Naive thymus-derived CD4-positive, alpha-beta T cell (primary cell): ENCODE data around the gene MAPKAP1. TPM values are rescaled to one million over a fixed set of nuclear protein-coding genes. Genes with fewer than 3 reads are reported as not detected.

Source experiments
- ATAC-seq: fragments of 150-1000 bp; cut with Tn5 transposase; 2 replicates; pipeline ENCODE4 v1.10.0; 2021; ENCODE audit warnings: mild to moderate bottlenecking, moderate library complexity
- CTCF ChIA-PET: fragments of 350-600 bp; sonication (Branson Sonifier 250); formaldehyde crosslinking; loops from one replicate; lab custom pipeline; 2021; ENCODE audit warnings: antibody characterized with exemption; lab: Charles Lee
- POLR2A ChIA-PET: fragments of 350-600 bp; sonication (Branson Sonifier 250); formaldehyde crosslinking; loops from one replicate; lab custom pipeline; 2021; ENCODE audit warnings: antibody characterized with exemption, inconsistent platforms; lab: Charles Lee
- DNase-seq, 9 donors: peaks; one replicate each; pipeline versions ENCODE4 v3.0.0 to v3.0.0-alpha.2; 2020 to 2022; ENCODE audit warnings: mixed read lengths in 1 of 9
- H3K27ac ChIP-seq: one replicate; pipeline ENCODE4 v1.7.0; 2013; ENCODE audit warnings: mild to moderate bottlenecking, low read depth, low read length, moderate library complexity
- H3K27me3 ChIP-seq, 2 donors: one replicate each; pipeline ENCODE4 v1.7.0; 2013; ENCODE audit warnings: low read length in 2 of 2, mild to moderate bottlenecking in 2 of 2, moderate library complexity in 2 of 2; ENCODE audit not compliant: control insufficient read depth in 2 of 2, insufficient read depth in 2 of 2
- H3K36me3 ChIP-seq, 3 experiments: 1 replicate in 2 of 3; 2 replicates in 1 of 3; pipeline ENCODE4 v1.7.0; 2013; ENCODE audit warnings: low read length in 3 of 3, mild to moderate bottlenecking in 3 of 3, moderate library complexity in 1 of 3; ENCODE audit not compliant: insufficient read depth in 3 of 3, control insufficient read depth in 2 of 3
- H3K4me1 ChIP-seq, 2 donors: one replicate each; pipeline ENCODE4 v1.7.0; 2013; ENCODE audit warnings: low read length in 2 of 2, mild to moderate bottlenecking in 2 of 2, moderate library complexity in 1 of 2; ENCODE audit not compliant: control insufficient read depth in 2 of 2, insufficient read depth in 2 of 2
- H3K4me3 ChIP-seq: 2 replicates; pipeline ENCODE4 v1.7.0; 2013; ENCODE audit warnings: mild to moderate bottlenecking, low read length
- H3K9me3 ChIP-seq, 3 experiments: 1 replicate in 2 of 3; 2 replicates in 1 of 3; pipeline ENCODE4 v1.7.0; 2013; ENCODE audit warnings: low read length in 3 of 3; ENCODE audit not compliant: control insufficient read depth in 2 of 3
- H3K27ac Mint-ChIP-seq, 9 donors: one replicate each; pipeline ENCODE4 v1.8.0; 2020 to 2022; ENCODE audit warnings: mixed read lengths in 9 of 9, mild to moderate bottlenecking in 8 of 9, moderate library complexity in 5 of 9, inconsistent platforms in 2 of 9
- H3K27me3 Mint-ChIP-seq, 5 donors: one replicate each; pipeline ENCODE4 v1.8.0; 2021 to 2022; ENCODE audit warnings: mixed read lengths in 5 of 5, mild to moderate bottlenecking in 1 of 5
- H3K36me3 Mint-ChIP-seq, 5 donors: one replicate each; pipeline ENCODE4 v1.8.0; 2020 to 2022; ENCODE audit warnings: mixed read lengths in 5 of 5, mild to moderate bottlenecking in 3 of 5, inconsistent platforms in 1 of 5
- H3K4me1 Mint-ChIP-seq, 7 donors: one replicate each; pipeline ENCODE4 v1.8.0; 2020 to 2022; ENCODE audit warnings: mixed read lengths in 7 of 7, mild to moderate bottlenecking in 3 of 7, inconsistent platforms in 1 of 7
- H3K4me3 Mint-ChIP-seq, 10 donors: one replicate each; pipeline ENCODE4 v1.8.0; 2020 to 2022; ENCODE audit warnings: mild to moderate bottlenecking in 10 of 10, mixed read lengths in 10 of 10, moderate library complexity in 6 of 10, inconsistent platforms in 2 of 10
- H3K9me3 Mint-ChIP-seq, 11 donors: one replicate each; pipeline ENCODE4 v1.8.0; 2020 to 2022; ENCODE audit warnings: mixed read lengths in 11 of 11, mild to moderate bottlenecking in 4 of 11, inconsistent platforms in 1 of 11, moderate library complexity in 1 of 11
- intact Hi-C, 2 donors: fragments of 100-400 bp; cut with micrococcal nuclease; formaldehyde crosslinking; loops; one replicate each; pipeline ENCODE4 v1.15.1; 2023
- polyA plus RNA-seq, 2 donors: library from polyadenylated mRNA; unstranded; fragments of 300-500 nt; fragmentation: Illumina TruSeq; gene quantifications; one replicate each; pipeline ENCODE4 v1.2.3, GENCODE V29; 2021
- total RNA-seq, 6 experiments: library from RNA in 5 of 6; stranded (reverse) in 5 of 6; gene quantifications; 1 replicate in 5 of 6; 2 replicates in 1 of 6; pipeline ENCODE4 v1.2.3 and lab custom pipeline; 2021 to 2026

Gene MAPKAP1
- total and polyA plus RNA-seq, 7 experiments from 2014 or later, result 41.3 to 73.6 (median 55.8) TPM

- peaks cover 0 to 4% of the 10 kb centered on the region in 2 donors for H3K4me1 ChIP-seq
- POLR2A ChIA-PET, result interaction anchor here (0.5 to 2.3 kb wide), 4 partner anchors 9 to 414 kb away, joined by 3 to 10 read pairs (median 6); no protein-coding TSS in a partner anchor
- Mint-ChIP-seq H3K9me3 (peaks cover 0 to 3% (median 0%) of the 10 kb centered on the region in 11 donors), H3K27me3 (peaks cover 0 to 12% (median 0%) of the 10 kb centered on the region in 5 donors), H3K4me3 (peak overlapping the region; percentile 1 to 95 (median 93)), H3K27ac (peak overlapping the region in 7 of 9 donors; percentile 24 to 88 (median 65)), H3K36me3 (peaks cover 0 to 5% (median 0%) of the 10 kb centered on the region in 5 donors), H3K4me1 (peaks cover 17 to 53% (median 42%) of the 10 kb centered on the region in 7 donors)
- DNase-seq, result no peak
- CTCF ChIA-PET, result interaction anchor here (1.1 kb wide), 1 partner anchor 9 kb away, joined by 3 read pairs; no protein-coding TSS in a partner anchor
- no peaks in the 10 kb centered on the region for H3K9me3 ChIP-seq
- ATAC-seq, result no peak
- no peak overlapping the region for H3K4me3 ChIP-seq
- peaks cover 0 to 8% (median 0%) of the 10 kb centered on the region in 3 experiments for H3K36me3 ChIP-seq
- intact Hi-C loops, result loop anchor here (1.0 to 10.0 kb wide), 6 partner anchors 16 to 1165 kb away; partner anchors contain the start of genes GOLGA1 (in 1 of the 2), RABEPK (in 1 of the 2) and RALGPS1 (in 1 of the 2)
- peak overlapping the region; percentile 46 for H3K27ac ChIP-seq
- no peaks in the 10 kb centered on the region for H3K27me3 ChIP-seq
Measured at GRCh38 chr9:125749951-125750626, 43.1 kb upstream of the MAPKAP1 start.

- Mint-ChIP-seq H3K9me3 (peaks cover 0 to 3% (median 0%) of the 10 kb centered on the region in 11 donors), H3K4me1 (peaks cover 17 to 57% (median 42%) of the 10 kb centered on the region in 7 donors), H3K27me3 (peaks cover 0 to 19% (median 0%) of the 10 kb centered on the region in 5 donors), H3K27ac (peak overlapping the region; percentile 20 to 92 (median 81)), H3K36me3 (peaks cover 0 to 5% (median 0%) of the 10 kb centered on the region in 5 donors), H3K4me3 (peak overlapping the region; percentile 36 to 95 (median 94))
- DNase-seq, result no peak
- intact Hi-C loops, result loop anchor here (5.0 to 10.0 kb wide), 5 partner anchors 547 to 1165 kb away; partner anchors contain the start of genes GOLGA1 (in 1 of the 2), RABEPK (in 1 of the 2) and RALGPS1 (in 1 of the 2)
- ChIA-PET POLR2A (interaction anchor here (0.5 to 2.3 kb wide), 4 partner anchors 74 to 603 kb away, joined by 3 to 10 read pairs (median 6); no protein-coding TSS in a partner anchor), CTCF (interaction anchor here (1.1 kb wide), 1 partner anchor 10 kb away, joined by 3 read pairs; no protein-coding TSS in a partner anchor)
- ATAC-seq, result no peak
- Histone ChIP-seq H3K4me3 (peak overlapping the region; percentile 83), H3K9me3 (no peaks in the 10 kb centered on the region), H3K4me1 (peaks cover 0 to 4% of the 10 kb centered on the region in 2 donors), H3K36me3 (peaks cover 0 to 8% (median 0%) of the 10 kb centered on the region in 3 experiments), H3K27ac (peak overlapping the region; percentile 31), H3K27me3 (no peaks in the 10 kb centered on the region)
Measured at GRCh38 chr9:125749287-125749935, 42.4 kb upstream of the MAPKAP1 start.

GRCh38 chr9:125748446-125749099, 41.6 kb upstream of the MAPKAP1 start:
- ChIA-PET POLR2A (interaction anchor here (0.6 to 2.3 kb wide), 4 partner anchors 41 to 602 kb away, joined by 4 to 8 read pairs (median 4); partner anchors contain the start of gene MAPKAP1), CTCF (no interaction called here)
- Mint-ChIP-seq H3K36me3 (peaks cover 0 to 5% (median 0%) of the 10 kb centered on the region in 5 donors), H3K27ac (peak overlapping the region; percentile 77 to 93 (median 88)), H3K4me3 (peak overlapping the region; percentile 83 to 95 (median 94)), H3K9me3 (peaks cover 0 to 3% (median 0%) of the 10 kb centered on the region in 11 donors), H3K27me3 (peaks cover 0 to 24% (median 0%) of the 10 kb centered on the region in 5 donors), H3K4me1 (peaks cover 14 to 57% (median 42%) of the 10 kb centered on the region in 7 donors)
- Histone ChIP-seq H3K4me1 (peaks cover 0 to 4% of the 10 kb centered on the region in 2 donors), H3K9me3 (no peaks in the 10 kb centered on the region), H3K36me3 (peaks cover 0 to 8% (median 0%) of the 10 kb centered on the region in 3 experiments), H3K27ac (peak overlapping the region; percentile 73), H3K4me3 (peak overlapping the region; percentile 83), H3K27me3 (no peaks in the 10 kb centered on the region)
- DNase-seq, result peak in 7 of 9 donors; percentile 10 to 32 (median 29)
- intact Hi-C loops, result loop anchor here (5.0 to 10.0 kb wide), 5 partner anchors 546 to 1166 kb away; partner anchors contain the start of genes GOLGA1 (in 1 of the 2), RABEPK (in 1 of the 2) and RALGPS1 (in 1 of the 2)
- ATAC-seq, result no peak

GRCh38 chr9:125747765-125748445, 40.9 kb upstream of the MAPKAP1 start:
- Mint-ChIP-seq H3K4me3 (peak overlapping the region; percentile 83 to 95 (median 94)), H3K27ac (peak overlapping the region; percentile 77 to 93 (median 88)), H3K27me3 (peaks cover 0 to 28% (median 0%) of the 10 kb centered on the region in 5 donors), H3K4me1 (peaks cover 14 to 56% (median 42%) of the 10 kb centered on the region in 7 donors), H3K36me3 (peaks cover 0 to 5% (median 0%) of the 10 kb centered on the region in 5 donors), H3K9me3 (peaks cover 0 to 3% (median 0%) of the 10 kb centered on the region in 11 donors)
- Histone ChIP-seq H3K27ac (peak overlapping the region; percentile 73), H3K27me3 (no peaks in the 10 kb centered on the region), H3K4me1 (peaks cover 0 to 4% of the 10 kb centered on the region in 2 donors), H3K36me3 (peaks cover 0 to 8% (median 0%) of the 10 kb centered on the region in 3 experiments), H3K9me3 (no peaks in the 10 kb centered on the region), H3K4me3 (peak overlapping the region; percentile 83)
- POLR2A ChIA-PET, result interaction anchor here (1.5 to 2.3 kb wide), 3 partner anchors 41 to 76 kb away, joined by 4 to 8 read pairs (median 4); partner anchors contain the start of gene MAPKAP1
- CTCF ChIA-PET, result interaction anchor here (0.6 kb wide), 1 partner anchor 45 kb away, joined by 3 read pairs; no protein-coding TSS in a partner anchor
- peak in 8 of 9 donors; percentile 21 to 52 (median 26) for DNase-seq
- intact Hi-C loops, result loop anchor here (2.0 to 10.0 kb wide), 10 partner anchors 77 to 1167 kb away; partner anchors contain the start of genes ARPC5L (in 1 of the 2), GOLGA1 (in 1 of the 2), HSPA5 (in 1 of the 2) and RABEPK (in 1 of the 2)
- no peak for ATAC-seq

- peak within 1 kb of the TSS; percentile 87 for H3K4me3 ChIP-seq
- Mint-ChIP-seq H3K27me3 (peaks cover 0 to 33% (median 0%) of the 10 kb centered on the region in 5 donors), H3K4me1 (peaks cover 14 to 51% (median 37%) of the 10 kb centered on the region in 7 donors), H3K36me3 (peaks cover 0 to 5% (median 0%) of the 10 kb centered on the region in 5 donors), H3K27ac (peak within 1 kb of the TSS; percentile 84 to 93 (median 90)), H3K9me3 (peaks cover 0 to 3% (median 0%) of the 10 kb centered on the region in 11 donors), H3K4me3 (peak within 1 kb of the TSS; percentile 94 to 99 (median 95))
- H3K27me3 ChIP-seq, result no peaks in the 10 kb centered on the region
- POLR2A ChIA-PET, result interaction anchor here (1.5 kb wide), 2 partner anchors 40 to 73 kb away, joined by 4 read pairs; partner anchors contain the start of gene MAPKAP1
- CTCF ChIA-PET, result interaction anchor here (0.6 kb wide), 1 partner anchor 44 kb away, joined by 3 read pairs; no protein-coding TSS in a partner anchor
- H3K36me3 ChIP-seq, result peaks cover 0 to 8% (median 0%) of the 10 kb centered on the region in 3 experiments
- H3K9me3 ChIP-seq, result no peaks in the 10 kb centered on the region
- peak within 1 kb of the TSS; percentile 73 for H3K27ac ChIP-seq
- DNase-seq (peak in 8 of 9 donors; percentile 12 to 63 (median 33)), ATAC-seq (peak; percentile 8)
- H3K4me1 ChIP-seq, result peaks cover 0 to 4% of the 10 kb centered on the region in 2 donors
- intact Hi-C loops, result loop anchor here (2.0 to 10.0 kb wide), 10 partner anchors 78 to 1168 kb away; partner anchors contain the start of genes ARPC5L (in 1 of the 2), GOLGA1 (in 1 of the 2), HSPA5 (in 1 of the 2) and RABEPK (in 1 of the 2)
Measured at GRCh38 chr9:125747053-125747764, 40.2 kb upstream of the MAPKAP1 start, which contains the start of gene PBX3. Gene PBX3 (plus strand): TSS chr9:125747373.
